Measurements from ENCODE around the gene ZNF573.

Gene ZNF573

GRCh38 chr19:37779127-37780005 lies at the start of gene ZNF573:
Gene ZNF573, minus strand, starts transcription at chr19:37779586. Its CDS starts 5,857 bp downstream, at chr19:37773729.
- TF ChIP-seq CTCF (IDR thresholded peaks at IDR 0.05): no peak

- TF ChIP-seq CTCF (IDR thresholded peaks at IDR 0.05): no peak
Observed at GRCh38 chr19:37817180-37817981, 38.0 kb upstream of the ZNF573 start.

- no peak for TF ChIP-seq CTCF (IDR thresholded peaks at IDR 0.05)
Observed at GRCh38 chr19:37813340-37813739, 34.0 kb upstream of the ZNF573 start.

GRCh38 chr19:37809366-37809765 lies 30.0 kb upstream of the ZNF573 start:
- no peak for TF ChIP-seq CTCF (IDR thresholded peaks at IDR 0.05)

- no peak for TF ChIP-seq CTCF (IDR thresholded peaks at IDR 0.05)
Observed at GRCh38 chr19:37803249-37803840, 24.0 kb upstream of the ZNF573 start.

GRCh38 chr19:37790244-37790925 lies 11.0 kb upstream of the ZNF573 start:
- no peak for TF ChIP-seq CTCF (IDR thresholded peaks at IDR 0.05)

GRCh38 chr19:37778613-37779126 lies 716 bp downstream of the ZNF573 start:
- TF ChIP-seq CTCF (IDR thresholded peaks at IDR 0.05): no peak

All from LNCAP (cell line).